ENCODE data around the gene HSD11B2. TPM values are rescaled to one million over a fixed set of nuclear protein-coding genes. Genes with fewer than 3 reads are reported as not detected.

Gene HSD11B2
- total and polyA plus RNA-seq, 2 of the 8 experiments (the other 6 are each of a cell fraction or from before 2014, with no cell fraction given), result 28.7 to 32.9 TPM

- TF ChIP-seq SIN3A (conservative IDR thresholded peaks at IDR 0.05 in 1 of 2, IDR thresholded peaks at IDR 0.05 in 1 of 2; ENCODE audit: low read depth in 1 of 2, low read length in 2 of 2) (no peak), CBX8 (IDR thresholded peaks at IDR 0.05; ENCODE audit: borderline replicate concordance, low read depth, low read length) (no peak), CHD1 (IDR thresholded peaks at IDR 0.05; ENCODE audit: low read depth, low read length) (no peak), CTBP2 (IDR thresholded peaks at IDR 0.05; ENCODE audit: borderline replicate concordance, insufficient read depth, insufficient read length, low read length) (no peak), BCL11A (IDR thresholded peaks at IDR 0.05; ENCODE audit: low read depth in 2 of 2, low read length in 2 of 2) (no peak), RXRA (IDR thresholded peaks at IDR 0.05; ENCODE audit: insufficient read depth, low read depth, low read length) (no peak), KDM5A (IDR thresholded peaks at IDR 0.05; ENCODE audit: low read length) (no peak), USF2 (IDR thresholded peaks at IDR 0.05; ENCODE audit: low read length) (no peak), YY1 (IDR thresholded peaks at IDR 0.05; ENCODE audit: low read depth, low read length) (no peak)
Measured at GRCh38 chr16:67444259-67445125, 13.6 kb downstream of the HSD11B2 start (continued).
